GM23338 (cell line): Measurements from ENCODE around the gene TRIO. TPM values are rescaled to one million over a fixed set of nuclear protein-coding genes. Genes with fewer than 3 reads are reported as not detected.

ENCODE experiments used
- ATAC-seq: fragments of 200-7000 bp; cut with Tn5 transposase; 3 replicates; pipeline ENCODE4 v1.9.1; 2020
- DNase-seq: peaks from one replicate; pipeline ENCODE4 v3.0.0-alpha.2; 2015; ENCODE audit warnings: low spot score
- H2AFZ ChIP-seq: fragments of 200-600 bp; sonication (generic); 2 replicates; pipeline ENCODE4 v1.8.0; 2016; ENCODE audit warnings: antibody characterized with exemption, mild to moderate bottlenecking, moderate library complexity
- H3F3A ChIP-seq: fragments of 200-600 bp; sonication (generic); replicated peaks from 2 replicates; pipeline ENCODE4 v1.8.0; 2017; ENCODE audit warnings: antibody characterized with exemption, mixed run types, low read depth
- H3K27ac ChIP-seq: fragments of 200-600 bp; sonication (generic); 2 replicates; pipeline ENCODE4 v1.6.1; 2016; ENCODE audit warnings: low read depth
- H3K27me3 ChIP-seq: fragments of 200-600 bp; sonication (generic); 2 replicates; pipeline ENCODE4 v1.8.0; 2016; ENCODE audit warnings: mild to moderate bottlenecking, mixed run types, moderate library complexity; ENCODE audit not compliant: insufficient read depth
- H3K36me3 ChIP-seq: fragments of 200-600 bp; sonication (generic); 2 replicates; pipeline ENCODE4 v1.8.0; 2016; ENCODE audit warnings: mild to moderate bottlenecking; ENCODE audit not compliant: insufficient read depth
- H3K4me1 ChIP-seq: fragments of 200-600 bp; sonication (generic); 2 replicates; pipeline ENCODE4 v1.8.0; 2016; ENCODE audit warnings: mild to moderate bottlenecking, moderate library complexity; ENCODE audit not compliant: insufficient read depth
- H3K4me2 ChIP-seq: fragments of 200-600 bp; sonication (generic); 2 replicates; pipeline ENCODE4 v1.7.1; 2017; ENCODE audit warnings: mixed run types
- H3K4me3 ChIP-seq: fragments of 200-600 bp; sonication (generic); 2 replicates; pipeline ENCODE4 v1.6.1; 2016; ENCODE audit warnings: mixed run types
- H3K79me2 ChIP-seq: fragments of 200-600 bp; sonication (generic); replicated peaks from 2 replicates; pipeline ENCODE4 v1.8.0; 2017; ENCODE audit warnings: mild to moderate bottlenecking; ENCODE audit not compliant: insufficient read depth
- H3K9me2 ChIP-seq: fragments of 200-600 bp; sonication (generic); 2 replicates; pipeline ENCODE4 v1.8.0; 2017; ENCODE audit not compliant: insufficient read depth
- H4K20me1 ChIP-seq: fragments of 200-600 bp; sonication (generic); replicated peaks from 2 replicates; pipeline ENCODE4 v1.8.0; 2017; ENCODE audit warnings: mild to moderate bottlenecking; ENCODE audit not compliant: insufficient read depth
- H3K27ac Mint-ChIP-seq: 2 replicates; pipeline ENCODE4 v1.8.0; 2020; ENCODE audit warnings: inconsistent platforms, mild to moderate bottlenecking, moderate library complexity, mixed read lengths
- H3K27me3 Mint-ChIP-seq: 3 replicates; pipeline ENCODE4 v1.8.0; 2022; ENCODE audit warnings: low read depth, mild to moderate bottlenecking, moderate library complexity, mixed read lengths, inconsistent platforms; ENCODE audit not compliant: insufficient read depth, poor library complexity
- H3K36me3 Mint-ChIP-seq: 3 replicates; pipeline ENCODE4 v1.8.0; 2021; ENCODE audit warnings: low read depth, mild to moderate bottlenecking, inconsistent platforms, moderate library complexity, mixed read lengths
- H3K4me1 Mint-ChIP-seq: 3 replicates; pipeline ENCODE4 v1.8.0; 2020; ENCODE audit warnings: mild to moderate bottlenecking, inconsistent platforms, mixed read lengths
- H3K4me3 Mint-ChIP-seq: 3 replicates; pipeline ENCODE4 v1.8.0; 2021; ENCODE audit warnings: moderate library complexity, mild to moderate bottlenecking, inconsistent platforms, mixed read lengths
- H3K9me3 Mint-ChIP-seq: 3 replicates; pipeline ENCODE4 v1.8.0; 2020; ENCODE audit warnings: moderate library complexity, mild to moderate bottlenecking, inconsistent platforms, mixed read lengths
- CREB1 ChIP-seq: fragments of 250-450 bp; sonication (Bioruptor Pico); IDR thresholded peaks from 2 replicates; pipeline ENCODE4 v1.5.0; 2020; ENCODE audit warnings: low read depth, mild to moderate bottlenecking, moderate library complexity
- CTCF ChIP-seq, 2 experiments: fragments of 200-600 bp in 1 of 2; sonication (generic) in 1 of 2; conservative IDR thresholded peaks; 2 replicates each; pipeline versions ENCODE4 v1.5.1 to v1.6.1; 2016 to 2017; ENCODE audit warnings: antibody characterized with exemption in 2 of 2, low read depth in 2 of 2, mild to moderate bottlenecking in 2 of 2, moderate library complexity in 1 of 2
- EZH2 ChIP-seq: fragments of 200-600 bp; sonication (generic); IDR thresholded peaks from one replicate; pipeline ENCODE4 v1.8.0; 2017; ENCODE audit warnings: antibody characterized with exemption, mild to moderate bottlenecking, low read depth; ENCODE audit not compliant: unreplicated experiment
- EZH2phosphoT487 ChIP-seq: fragments of 200-600 bp; sonication (generic); IDR thresholded peaks from one replicate; pipeline ENCODE4 v1.8.1; 2018; ENCODE audit warnings: antibody characterized with exemption; ENCODE audit not compliant: unreplicated experiment
- JUNB ChIP-seq: IDR thresholded peaks from one replicate; pipeline ENCODE4 v1.6.1; 2016; ENCODE audit warnings: antibody characterized with exemption; ENCODE audit not compliant: unreplicated experiment
- NANOG ChIP-seq: IDR thresholded peaks from 2 replicates; pipeline ENCODE4 v1.6.1; 2016; ENCODE audit warnings: antibody characterized with exemption, borderline replicate concordance
- POLR2AphosphoS5 ChIP-seq: IDR thresholded peaks from 2 replicates; pipeline ENCODE4 v1.6.1; 2016; ENCODE audit warnings: antibody characterized with exemption, low read depth
- STAT1 ChIP-seq: IDR thresholded peaks from one replicate; pipeline ENCODE4 v1.6.1; 2016; ENCODE audit warnings: antibody characterized with exemption; ENCODE audit not compliant: unreplicated experiment
- ZNF114 ChIP-seq: fragments of 250-450 bp; sonication (Bioruptor Pico); IDR thresholded peaks from 2 replicates; pipeline ENCODE4 v1.5.0; 2020; ENCODE audit warnings: mild to moderate bottlenecking, moderate library complexity
- ZNF331 ChIP-seq: fragments of 250-450 bp; sonication (Bioruptor Pico); IDR thresholded peaks from 2 replicates; pipeline ENCODE4 v1.5.0; 2020; ENCODE audit warnings: low read depth, mild to moderate bottlenecking, moderate library complexity
- polyA plus RNA-seq: library from polyadenylated mRNA; unstranded; fragments of >200 nt; fragmentation: Nextera tagmentation; extraction: Ambion mirVana; gene quantifications from 2 replicates; pipeline ENCODE4 v1.2.1, GENCODE V29; 2016
- total RNA-seq: library from RNA; depleted of rRNA; stranded (reverse); fragments of >200 nt; shearing (Covaris generic); gene quantifications from 2 replicates; pipeline ENCODE4 v1.2.3, GENCODE V29; 2014
- TF ChIP-seq, protein P1 (sequence below): IDR thresholded peaks from one replicate; pipeline ENCODE4 v1.6.1; 2018; ENCODE audit warnings: antibody characterized with exemption; ENCODE audit not compliant: unreplicated experiment
- TF ChIP-seq, protein P2 (sequence below): IDR thresholded peaks from 2 replicates; pipeline ENCODE4 v1.6.1; 2016; ENCODE audit warnings: antibody characterized with exemption

The TRIO gene
- total and polyA plus RNA-seq, 2 experiments from 2014 or later: 13.8 to 113 TPM

GRCh38 chr5:14504816-14505215 lies 361.7 kb downstream of the TRIO start:
- no peaks in the 10 kb centered on the region for H3F3A ChIP-seq
- ATAC-seq (no peak), DNase-seq (no peak)
- Mint-ChIP-seq H3K4me3 (no peak overlapping the region), H3K36me3 (peaks cover 22% of the 10 kb centered on the region), H3K27ac (no peak overlapping the region), H3K4me1 (no peaks in the 10 kb centered on the region), H3K27me3 (peaks cover 20% of the 10 kb centered on the region), H3K9me3 (no peaks in the 10 kb centered on the region)
- no peak overlapping the region for H2AFZ ChIP-seq
- H4K20me1 ChIP-seq: no peaks in the 10 kb centered on the region
- peaks cover 8% of the 10 kb centered on the region; the same call in 1 of the 2 replicates for H3K36me3 ChIP-seq
- H3K27me3 ChIP-seq: no peaks in the 10 kb centered on the region
- no peaks in the 10 kb centered on the region for H3K9me2 ChIP-seq
- no peak overlapping the region for H3K4me2 ChIP-seq
- no peaks in the 10 kb centered on the region for H3K79me2 ChIP-seq
- H3K4me1 ChIP-seq: no peaks in the 10 kb centered on the region
- TF ChIP-seq JUNB (no peak), EZH2 (no peak), POLR2AphosphoS5 (no peak), ZNF114 (CRISPR knock-in tag) (no peak), CREB1 (CRISPR knock-in tag) (no peak), STAT1 (no peak), NANOG (no peak), ZNF331 (CRISPR knock-in tag) (no peak), EZH2phosphoT487 (no peak)
- TF ChIP-seq, protein P1, sequence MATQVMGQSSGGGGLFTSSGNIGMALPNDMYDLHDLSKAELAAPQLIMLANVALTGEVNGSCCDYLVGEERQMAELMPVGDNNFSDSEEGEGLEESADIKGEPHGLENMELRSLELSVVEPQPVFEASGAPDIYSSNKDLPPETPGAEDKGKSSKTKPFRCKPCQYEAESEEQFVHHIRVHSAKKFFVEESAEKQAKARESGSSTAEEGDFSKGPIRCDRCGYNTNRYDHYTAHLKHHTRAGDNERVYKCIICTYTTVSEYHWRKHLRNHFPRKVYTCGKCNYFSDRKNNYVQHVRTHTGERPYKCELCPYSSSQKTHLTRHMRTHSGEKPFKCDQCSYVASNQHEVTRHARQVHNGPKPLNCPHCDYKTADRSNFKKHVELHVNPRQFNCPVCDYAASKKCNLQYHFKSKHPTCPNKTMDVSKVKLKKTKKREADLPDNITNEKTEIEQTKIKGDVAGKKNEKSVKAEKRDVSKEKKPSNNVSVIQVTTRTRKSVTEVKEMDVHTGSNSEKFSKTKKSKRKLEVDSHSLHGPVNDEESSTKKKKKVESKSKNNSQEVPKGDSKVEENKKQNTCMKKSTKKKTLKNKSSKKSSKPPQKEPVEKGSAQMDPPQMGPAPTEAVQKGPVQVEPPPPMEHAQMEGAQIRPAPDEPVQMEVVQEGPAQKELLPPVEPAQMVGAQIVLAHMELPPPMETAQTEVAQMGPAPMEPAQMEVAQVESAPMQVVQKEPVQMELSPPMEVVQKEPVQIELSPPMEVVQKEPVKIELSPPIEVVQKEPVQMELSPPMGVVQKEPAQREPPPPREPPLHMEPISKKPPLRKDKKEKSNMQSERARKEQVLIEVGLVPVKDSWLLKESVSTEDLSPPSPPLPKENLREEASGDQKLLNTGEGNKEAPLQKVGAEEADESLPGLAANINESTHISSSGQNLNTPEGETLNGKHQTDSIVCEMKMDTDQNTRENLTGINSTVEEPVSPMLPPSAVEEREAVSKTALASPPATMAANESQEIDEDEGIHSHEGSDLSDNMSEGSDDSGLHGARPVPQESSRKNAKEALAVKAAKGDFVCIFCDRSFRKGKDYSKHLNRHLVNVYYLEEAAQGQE: no peak
- TF ChIP-seq, protein P2, sequence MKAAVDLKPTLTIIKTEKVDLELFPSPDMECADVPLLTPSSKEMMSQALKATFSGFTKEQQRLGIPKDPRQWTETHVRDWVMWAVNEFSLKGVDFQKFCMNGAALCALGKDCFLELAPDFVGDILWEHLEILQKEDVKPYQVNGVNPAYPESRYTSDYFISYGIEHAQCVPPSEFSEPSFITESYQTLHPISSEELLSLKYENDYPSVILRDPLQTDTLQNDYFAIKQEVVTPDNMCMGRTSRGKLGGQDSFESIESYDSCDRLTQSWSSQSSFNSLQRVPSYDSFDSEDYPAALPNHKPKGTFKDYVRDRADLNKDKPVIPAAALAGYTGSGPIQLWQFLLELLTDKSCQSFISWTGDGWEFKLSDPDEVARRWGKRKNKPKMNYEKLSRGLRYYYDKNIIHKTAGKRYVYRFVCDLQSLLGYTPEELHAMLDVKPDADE: no peak
- H3K4me3 ChIP-seq: no peak overlapping the region
- no peak overlapping the region for H3K27ac ChIP-seq

- no peak overlapping the region for H2AFZ ChIP-seq
- H3K27ac Mint-ChIP-seq: no peak overlapping the region
- H3K36me3 ChIP-seq: peaks cover 8% of the 10 kb centered on the region; the same call in 1 of the 2 replicates
- no peaks in the 10 kb centered on the region for H3K27me3 ChIP-seq
- H3K79me2 ChIP-seq: no peaks in the 10 kb centered on the region
- H3K9me3 Mint-ChIP-seq: no peaks in the 10 kb centered on the region
- H3K9me2 ChIP-seq: no peaks in the 10 kb centered on the region
- peaks cover 22% of the 10 kb centered on the region for H3K36me3 Mint-ChIP-seq
- H3K27ac ChIP-seq: no peak overlapping the region
- TF ChIP-seq CTCF (conservative IDR thresholded peaks at IDR 0.05; ENCODE audit: low read depth in 2 of 2) (peak; percentile 65 to 68), JUNB (no peak)
- no peaks in the 10 kb centered on the region for H3K4me1 Mint-ChIP-seq
- DNase-seq (peak; percentile 64), ATAC-seq (peak; percentile 72)
- no peak overlapping the region for H3K4me3 Mint-ChIP-seq
- no peaks in the 10 kb centered on the region for H3K4me1 ChIP-seq
- no peak overlapping the region for H3K4me2 ChIP-seq
- H3K4me3 ChIP-seq: no peak overlapping the region
- no peaks in the 10 kb centered on the region for H3F3A ChIP-seq
- H3K27me3 Mint-ChIP-seq: peaks cover 20% of the 10 kb centered on the region
- no peaks in the 10 kb centered on the region for H4K20me1 ChIP-seq
These were observed 362.4 kb downstream of the TRIO start for GRCh38 chr5:14505310-14506139.
